ENCODE results near the gene PAPSS2. TPM values are rescaled to one million over a fixed set of nuclear protein-coding genes. Genes with fewer than 3 reads are reported as not detected.

The PAPSS2 gene
- total RNA-seq, 1 donor from 2014 or later, result 14.8 TPM

- Histone ChIP-seq H3K27me3 (no peaks in the 10 kb centered on the region), H3K4me3 (no peak overlapping the region), H3K27ac (no peak overlapping the region), H3K36me3 (no peaks in the 10 kb centered on the region), H3K9me3 (no peaks in the 10 kb centered on the region), H3K4me1 (no peaks in the 10 kb centered on the region)
- no peak for DNase-seq (ENCODE audit: low spot score in 2 of 2)
- no peak for TF ChIP-seq CTCF (IDR thresholded peaks at IDR 0.05)
- intact Hi-C loops (cut with DNase I), result no loop called here
Observed at GRCh38 chr10:87696922-87697745, 37.5 kb downstream of the PAPSS2 start.

GRCh38 chr10:87700031-87700796 is 40.5 kb downstream of the PAPSS2 start:
- Histone ChIP-seq H3K27me3 (no peaks in the 10 kb centered on the region), H3K36me3 (no peaks in the 10 kb centered on the region), H3K27ac (peak overlapping the region; percentile 25 to 41), H3K9me3 (no peaks in the 10 kb centered on the region), H3K4me3 (no peak overlapping the region), H3K4me1 (no peaks in the 10 kb centered on the region)
- TF ChIP-seq CTCF (IDR thresholded peaks at IDR 0.05), result no peak
- intact Hi-C loops (cut with DNase I), result loop anchor here (5.0 kb wide), 1 partner anchor 43 kb away; the partner anchor contains the start of gene PAPSS2
- no peak for DNase-seq (ENCODE audit: low spot score in 2 of 2)

GRCh38 chr10:87702260-87702972 is 42.7 kb downstream of the PAPSS2 start:
- intact Hi-C loops (cut with DNase I), result loop anchor here (5.0 kb wide), 1 partner anchor 45 kb away; the partner anchor contains the start of gene PAPSS2
- Histone ChIP-seq H3K27me3 (no peaks in the 10 kb centered on the region), H3K36me3 (no peaks in the 10 kb centered on the region), H3K27ac (no peak overlapping the region), H3K9me3 (no peaks in the 10 kb centered on the region), H3K4me3 (no peak overlapping the region), H3K4me1 (no peaks in the 10 kb centered on the region)
- no peak for TF ChIP-seq CTCF (IDR thresholded peaks at IDR 0.05)
- DNase-seq (ENCODE audit: low spot score in 2 of 2), result no peak

GRCh38 chr10:87702973-87703294 is 43.3 kb downstream of the PAPSS2 start:
- no peak for DNase-seq (ENCODE audit: low spot score in 2 of 2)

More at GRCh38 chr10:87702973-87703294, 43.3 kb downstream of the PAPSS2 start:
- intact Hi-C loops (cut with DNase I), result loop anchor here (5.0 kb wide), 1 partner anchor 46 kb away; the partner anchor contains the start of gene PAPSS2
- no peak for TF ChIP-seq CTCF (IDR thresholded peaks at IDR 0.05)
- no peaks in the 10 kb centered on the region for H3K36me3 ChIP-seq
- H3K27me3 ChIP-seq, result no peaks in the 10 kb centered on the region
- no peaks in the 10 kb centered on the region for H3K4me1 ChIP-seq
- H3K4me3 ChIP-seq, result no peak overlapping the region
- no peak overlapping the region for H3K27ac ChIP-seq
- no peaks in the 10 kb centered on the region for H3K9me3 ChIP-seq
